ENCODE results near the gene MTCL1.

DNA sequence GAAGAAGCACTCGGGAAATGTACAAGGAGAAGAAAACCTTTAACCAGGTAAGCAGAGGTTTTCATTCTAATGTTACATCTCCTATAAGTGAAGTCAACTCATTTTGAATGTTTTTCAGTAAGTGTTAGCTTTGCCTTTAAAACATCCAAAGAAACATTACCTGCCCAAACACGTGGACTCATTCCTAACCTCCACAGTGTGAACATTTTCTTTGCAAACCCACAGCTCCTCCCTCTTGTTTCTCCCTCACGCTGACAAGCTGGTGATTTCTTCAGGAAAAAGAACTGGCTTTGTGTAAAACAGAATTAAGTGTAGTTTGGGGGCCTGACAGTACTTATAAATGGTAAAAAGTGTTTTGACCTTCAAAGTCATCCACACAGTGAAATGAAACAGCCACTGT lies 72.5 kb downstream of the MTCL1 start:
- TF ChIP-seq, protein P1, sequence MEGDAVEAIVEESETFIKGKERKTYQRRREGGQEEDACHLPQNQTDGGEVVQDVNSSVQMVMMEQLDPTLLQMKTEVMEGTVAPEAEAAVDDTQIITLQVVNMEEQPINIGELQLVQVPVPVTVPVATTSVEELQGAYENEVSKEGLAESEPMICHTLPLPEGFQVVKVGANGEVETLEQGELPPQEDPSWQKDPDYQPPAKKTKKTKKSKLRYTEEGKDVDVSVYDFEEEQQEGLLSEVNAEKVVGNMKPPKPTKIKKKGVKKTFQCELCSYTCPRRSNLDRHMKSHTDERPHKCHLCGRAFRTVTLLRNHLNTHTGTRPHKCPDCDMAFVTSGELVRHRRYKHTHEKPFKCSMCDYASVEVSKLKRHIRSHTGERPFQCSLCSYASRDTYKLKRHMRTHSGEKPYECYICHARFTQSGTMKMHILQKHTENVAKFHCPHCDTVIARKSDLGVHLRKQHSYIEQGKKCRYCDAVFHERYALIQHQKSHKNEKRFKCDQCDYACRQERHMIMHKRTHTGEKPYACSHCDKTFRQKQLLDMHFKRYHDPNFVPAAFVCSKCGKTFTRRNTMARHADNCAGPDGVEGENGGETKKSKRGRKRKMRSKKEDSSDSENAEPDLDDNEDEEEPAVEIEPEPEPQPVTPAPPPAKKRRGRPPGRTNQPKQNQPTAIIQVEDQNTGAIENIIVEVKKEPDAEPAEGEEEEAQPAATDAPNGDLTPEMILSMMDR (IDR thresholded peaks at IDR 0.05; ENCODE audit: insufficient read depth, low read depth, low read length) = no peak
- TF ChIP-seq EZH2 (IDR thresholded peaks at IDR 0.05; ENCODE audit: insufficient read depth, low read length) = no peak
